BLaER1 treated with 17β-estradiol and CSF1 and Interleukin-3, amounts not matched to agents 10 nM and 100 nM (cell line): Measurements from ENCODE around the gene VBP1.

Source experiments
- H3K27ac ChIP-seq, 11 experiments: shearing (Covaris generic); formaldehyde crosslinking; 2 replicates each; pipeline ENCODE4 v1.8.1; 2022
- H3K27me3 ChIP-seq, 11 experiments: shearing (Covaris generic); formaldehyde crosslinking; 2 replicates each; pipeline ENCODE4 v1.8.1; 2022
- H3K36me3 ChIP-seq, 11 experiments: shearing (Covaris generic); formaldehyde crosslinking; 2 replicates each; pipeline ENCODE4 v1.8.1; 2022
- H3K4me1 ChIP-seq, 10 experiments: shearing (Covaris generic); formaldehyde crosslinking; 2 replicates each; pipeline ENCODE4 v1.8.1; 2022
- H3K4me2 ChIP-seq, 11 experiments: shearing (Covaris generic); formaldehyde crosslinking; 2 replicates each; pipeline ENCODE4 v1.8.1; 2022
- H3K4me3 ChIP-seq, 10 experiments: shearing (Covaris generic); formaldehyde crosslinking; 2 replicates each; pipeline ENCODE4 v1.8.1; 2022
- H3K9ac ChIP-seq, 11 experiments: shearing (Covaris generic); formaldehyde crosslinking; 2 replicates each; pipeline ENCODE4 v1.8.1; 2022
- H3K9me3 ChIP-seq, 11 experiments: shearing (Covaris generic); formaldehyde crosslinking; replicated peaks in 1 of 11; 2 replicates each; pipeline ENCODE4 v1.8.1; 2022
- H4K20me1 ChIP-seq, 11 experiments: shearing (Covaris generic); formaldehyde crosslinking; 2 replicates each; pipeline ENCODE4 v1.8.1; 2022
- Cebpa-rat ChIP-seq, 11 experiments: shearing (Covaris generic); IDR thresholded peaks; 2 replicates each; pipeline ENCODE4 v1.8.1; 2022

Gene VBP1, protein sequence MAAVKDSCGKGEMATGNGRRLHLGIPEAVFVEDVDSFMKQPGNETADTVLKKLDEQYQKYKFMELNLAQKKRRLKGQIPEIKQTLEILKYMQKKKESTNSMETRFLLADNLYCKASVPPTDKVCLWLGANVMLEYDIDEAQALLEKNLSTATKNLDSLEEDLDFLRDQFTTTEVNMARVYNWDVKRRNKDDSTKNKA

DNA sequence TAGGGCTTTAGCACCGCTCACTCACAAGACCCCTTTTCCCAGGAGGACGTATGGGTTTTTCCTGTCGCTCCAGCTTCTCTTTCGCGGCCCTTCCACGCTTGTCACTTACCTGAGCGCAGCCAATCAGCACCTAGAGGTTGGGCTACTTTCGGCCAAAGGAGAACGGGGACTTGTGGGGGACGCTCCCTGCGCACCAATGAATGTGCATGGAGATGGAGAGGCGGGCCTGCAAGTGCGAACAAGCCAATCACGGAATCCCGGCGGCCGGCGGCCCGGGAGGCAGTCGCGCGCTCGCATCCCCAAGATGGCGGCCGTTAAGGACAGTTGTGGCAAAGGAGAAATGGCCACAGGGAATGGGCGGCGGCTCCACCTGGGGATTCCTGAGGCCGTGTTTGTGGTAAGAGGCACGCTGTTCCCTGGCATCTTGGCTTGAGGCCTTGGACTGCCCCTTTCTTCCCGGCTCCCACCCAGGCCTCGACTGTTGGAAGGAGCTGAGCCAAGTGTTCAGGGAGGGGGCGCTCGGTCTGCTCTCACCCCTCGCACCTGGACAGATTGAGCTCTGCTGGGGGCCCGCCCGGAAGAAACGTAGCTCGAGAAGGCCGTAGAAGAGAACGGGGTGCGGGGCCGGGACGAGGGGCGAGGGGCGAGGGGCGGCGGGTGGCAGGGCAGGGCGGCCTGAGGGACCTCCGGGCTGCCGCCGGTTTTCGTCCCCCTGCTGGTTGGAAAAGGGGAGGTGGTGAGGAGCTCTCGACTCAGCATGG, at the start of gene VBP1:
Gene VBP1, plus strand, starts transcription at position 282 of the 761 bp plus-strand sequence. Its CDS starts 23 bp downstream, at position 305.
- Histone ChIP-seq H3K36me3 (peaks cover 11 to 19% (median 14%) of the 10 kb centered on the region in 11 experiments), H3K4me1 (peaks cover 4 to 22% (median 18%) of the 10 kb centered on the region in 10 experiments; a peak in 14 of 20 replicates), H3K9ac (peak within 1 kb of the TSS; percentile 88 to 92 (median 90)), H3K27ac (peak within 1 kb of the TSS; percentile 80 to 95 (median 89)), H4K20me1 (peaks cover 0 to 21% (median 9%) of the 10 kb centered on the region in 11 experiments; a peak in 11 of 22 replicates), H3K27me3 (peaks cover 10 to 84% (median 63%) of the 10 kb centered on the region in 11 experiments; a peak in 21 of 22 replicates), H3K9me3 (peaks cover 0 to 13% (median 10%) of the 10 kb centered on the region in 11 experiments; a peak in 14 of 22 replicates), H3K4me2 (peak within 1 kb of the TSS; percentile 55 to 86 (median 69)), H3K4me3 (peak within 1 kb of the TSS; percentile 58 to 81 (median 71))
- no peak for TF ChIP-seq Cebpa-rat (IDR thresholded peaks at IDR 0.05)

DNA sequence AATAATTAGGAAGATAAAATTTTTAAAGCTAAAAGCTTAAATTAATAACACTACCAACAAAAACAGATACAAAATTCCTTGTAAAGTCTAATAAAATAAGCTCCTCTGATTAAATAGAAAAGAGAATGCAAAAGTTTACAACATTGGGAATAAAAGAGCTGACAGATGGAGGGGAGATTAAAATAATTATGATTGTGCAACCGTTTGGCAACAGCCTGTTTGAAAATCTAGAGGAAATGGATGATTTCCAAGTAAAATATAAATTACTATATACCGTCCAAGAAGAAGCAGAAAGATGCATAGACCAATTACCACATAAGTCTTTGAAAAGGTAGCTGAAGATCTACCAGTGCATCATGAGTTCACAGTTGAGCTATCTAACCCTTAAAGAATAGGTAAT, 46.4 kb upstream of the VBP1 start:
- no peak overlapping the region for H3K4me3 ChIP-seq
- H3K9ac ChIP-seq, result no peak overlapping the region
- no peaks in the 10 kb centered on the region for H4K20me1 ChIP-seq
- peaks cover 0 to 69% (median 37%) of the 10 kb centered on the region in 11 experiments; a peak in 19 of 22 replicates for H3K27me3 ChIP-seq
- H3K4me1 ChIP-seq, result no peaks in the 10 kb centered on the region
- H3K9me3 ChIP-seq, result no peaks in the 10 kb centered on the region
- no peaks in the 10 kb centered on the region for H3K36me3 ChIP-seq
- H3K27ac ChIP-seq, result no peak overlapping the region
- no peak overlapping the region for H3K4me2 ChIP-seq
- no peak for TF ChIP-seq Cebpa-rat (IDR thresholded peaks at IDR 0.05)

DNA sequence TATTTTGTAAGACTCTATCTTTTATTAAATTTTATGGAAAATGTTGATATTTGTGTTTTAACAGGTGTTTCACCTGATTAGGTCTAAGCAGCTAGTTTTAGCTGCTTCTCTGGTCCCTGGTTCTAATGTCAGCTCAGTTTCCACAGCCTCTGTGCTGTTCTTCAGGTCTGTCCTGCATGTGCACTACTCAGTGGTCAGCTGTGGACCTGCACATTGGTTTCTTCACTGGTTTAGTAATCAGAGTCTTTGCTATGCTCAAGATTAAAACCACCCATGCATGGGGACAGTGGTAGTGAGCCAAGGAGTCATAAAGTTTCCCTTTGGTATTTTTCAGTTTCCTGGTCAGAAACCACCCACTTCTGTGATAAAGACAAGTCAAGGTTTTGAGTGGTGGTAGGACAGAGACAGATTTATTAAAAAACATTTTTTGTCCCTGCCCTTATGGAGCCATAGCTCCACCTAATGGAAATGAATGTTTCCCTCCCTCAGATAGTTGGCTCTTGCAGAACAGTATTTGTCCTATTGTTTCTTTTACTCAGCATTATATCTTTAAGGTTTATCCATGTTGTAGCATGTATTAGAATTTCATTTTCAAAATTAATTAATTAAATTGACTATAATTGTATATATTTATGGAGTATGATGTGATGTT, 36.8 kb upstream of the VBP1 start:
- peaks cover 0 to 6% (median 0%) of the 10 kb centered on the region in 11 experiments; a peak in 2 of 22 replicates for H3K9me3 ChIP-seq
- no peak overlapping the region for H3K27ac ChIP-seq
- no peaks in the 10 kb centered on the region for H3K4me1 ChIP-seq
- peaks cover 4 to 65% (median 49%) of the 10 kb centered on the region in 11 experiments; a peak in 19 of 22 replicates for H3K27me3 ChIP-seq
- H3K36me3 ChIP-seq, result no peaks in the 10 kb centered on the region
- no peaks in the 10 kb centered on the region for H4K20me1 ChIP-seq
- no peak overlapping the region for H3K4me2 ChIP-seq
- TF ChIP-seq Cebpa-rat (IDR thresholded peaks at IDR 0.05), result no peak
- no peak overlapping the region for H3K4me3 ChIP-seq
- H3K9ac ChIP-seq, result no peak overlapping the region

DNA sequence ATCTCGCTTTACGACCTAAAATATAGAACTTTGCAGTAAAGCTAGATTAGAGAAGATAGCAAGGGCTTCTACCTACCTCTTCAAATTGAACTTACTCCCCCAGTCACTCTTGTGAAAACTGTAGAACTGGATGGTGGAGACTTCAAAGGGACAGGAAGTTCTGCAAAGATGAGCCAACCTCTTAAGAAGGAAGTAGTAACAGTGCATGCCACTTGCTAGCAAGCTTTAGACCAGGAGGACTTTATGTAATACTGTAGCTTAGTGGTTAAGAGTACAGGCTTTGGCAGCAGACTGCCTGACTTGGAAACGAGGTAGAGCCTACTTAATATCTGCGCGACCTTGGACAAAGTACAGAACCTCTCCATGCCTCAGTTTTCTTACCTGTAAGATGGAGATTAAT, 27.5 kb upstream of the VBP1 start:
- H3K27ac ChIP-seq, result no peak overlapping the region
- peaks cover 44 to 67% (median 53%) of the 10 kb centered on the region in 11 experiments for H3K9me3 ChIP-seq
- no peak overlapping the region for H3K4me2 ChIP-seq
- H3K4me3 ChIP-seq, result no peak overlapping the region
- no peaks in the 10 kb centered on the region for H3K36me3 ChIP-seq
- H3K4me1 ChIP-seq, result peaks cover 0 to 6% (median 0%) of the 10 kb centered on the region in 10 experiments; a peak in 2 of 20 replicates
- H3K9ac ChIP-seq, result no peak overlapping the region
- no peaks in the 10 kb centered on the region for H4K20me1 ChIP-seq
- H3K27me3 ChIP-seq, result peaks cover 16 to 72% (median 44%) of the 10 kb centered on the region in 11 experiments; a peak in 20 of 22 replicates
- TF ChIP-seq Cebpa-rat (IDR thresholded peaks at IDR 0.05), result no peak

DNA sequence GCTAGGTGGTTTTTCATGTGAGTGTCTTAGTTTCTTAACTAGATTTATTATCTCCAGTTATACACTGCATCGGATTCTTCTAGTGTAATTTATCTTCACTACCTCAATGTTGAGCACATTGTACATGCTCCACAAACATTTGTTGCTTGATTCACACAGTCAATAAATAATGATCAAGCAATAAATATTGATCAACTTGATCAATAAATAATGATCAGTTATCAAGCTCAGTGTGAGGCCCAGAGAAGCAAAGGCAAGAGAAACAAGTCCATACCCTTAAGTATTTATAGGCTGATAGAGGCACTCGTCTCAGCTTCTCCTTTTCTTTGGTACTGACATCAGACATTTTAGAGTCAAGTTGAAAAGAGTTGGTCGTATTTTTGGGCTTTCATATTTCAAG, 5.1 kb upstream of the VBP1 start:
- H3K4me2 ChIP-seq, result no peak overlapping the region
- no peaks in the 10 kb centered on the region; a peak in 3 of 22 replicates for H3K9me3 ChIP-seq
- no peaks in the 10 kb centered on the region for H4K20me1 ChIP-seq
- H3K4me1 ChIP-seq, result peaks cover 0 to 11% (median 2%) of the 10 kb centered on the region in 10 experiments; a peak in 5 of 20 replicates
- no peak overlapping the region for H3K27ac ChIP-seq
- H3K9ac ChIP-seq, result no peak overlapping the region
- no peak for TF ChIP-seq Cebpa-rat (IDR thresholded peaks at IDR 0.05)
- H3K27me3 ChIP-seq, result peaks cover 5 to 96% (median 74%) of the 10 kb centered on the region in 11 experiments; a peak in 20 of 22 replicates
- no peaks in the 10 kb centered on the region for H3K36me3 ChIP-seq
- no peak overlapping the region for H3K4me3 ChIP-seq

DNA sequence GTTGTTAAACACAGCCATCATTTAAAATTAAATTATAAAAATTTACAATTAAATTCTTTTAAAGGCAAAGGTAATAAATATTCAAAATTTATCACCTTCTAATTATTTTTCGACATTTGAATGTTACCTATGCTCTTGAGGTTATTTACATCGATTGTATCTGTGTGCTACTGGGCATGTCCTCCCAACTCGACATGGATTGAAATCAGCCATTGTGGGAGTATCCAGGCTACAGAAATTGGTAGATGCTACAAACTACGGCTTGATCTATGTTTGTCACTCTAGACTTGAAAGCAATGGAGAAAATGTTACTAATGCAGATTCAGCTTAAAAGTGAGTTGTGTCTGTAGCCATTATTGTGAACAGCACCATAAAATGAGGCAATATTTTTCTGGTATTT, 2.5 kb upstream of the VBP1 start:
- TF ChIP-seq Cebpa-rat (IDR thresholded peaks at IDR 0.05), result no peak
- Histone ChIP-seq H3K9me3 (no peaks in the 10 kb centered on the region; a peak in 3 of 22 replicates), H4K20me1 (peaks cover 0 to 19% (median 9%) of the 10 kb centered on the region in 11 experiments; a peak in 11 of 22 replicates), H3K4me1 (peaks cover 2 to 22% (median 17%) of the 10 kb centered on the region in 10 experiments; a peak in 14 of 20 replicates), H3K27me3 (peaks cover 10 to 96% (median 78%) of the 10 kb centered on the region in 11 experiments; a peak in 20 of 22 replicates), H3K36me3 (no peaks in the 10 kb centered on the region), H3K4me3 (no peak overlapping the region), H3K4me2 (no peak overlapping the region), H3K27ac (no peak overlapping the region), H3K9ac (no peak overlapping the region)

DNA sequence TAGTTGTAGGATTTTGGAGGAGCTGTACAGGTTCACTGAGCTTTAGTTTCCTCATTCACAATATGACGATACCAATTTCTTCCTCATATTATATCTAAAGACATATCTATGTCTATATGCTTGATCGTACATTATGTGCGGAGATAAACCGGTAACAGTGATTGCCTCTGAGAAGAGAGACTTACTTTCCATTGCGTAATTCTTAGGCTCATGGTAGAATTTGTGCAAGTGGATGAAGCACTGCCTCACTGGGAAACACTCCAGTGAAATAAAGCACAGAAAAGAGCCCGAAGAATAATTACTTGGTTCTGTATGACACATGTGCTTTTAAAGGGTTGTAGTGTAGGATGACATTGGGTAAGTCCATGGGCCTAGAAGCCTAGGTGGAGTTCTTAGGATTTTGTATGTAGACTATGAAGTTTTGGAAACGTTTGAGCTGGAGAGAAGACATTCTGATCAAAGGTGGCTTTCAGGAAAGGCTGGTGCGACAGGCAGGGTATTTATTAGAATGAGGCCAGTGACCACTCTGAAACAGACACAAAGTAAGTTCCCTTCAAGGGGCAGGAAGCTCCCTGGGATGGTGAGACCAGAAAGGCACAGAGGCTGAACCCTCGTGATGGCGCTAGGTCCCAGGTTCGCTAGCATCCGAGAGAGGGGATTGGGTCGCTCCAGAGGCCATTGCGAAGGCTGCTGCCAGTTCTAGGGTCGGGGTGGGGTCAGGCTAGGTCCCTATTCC, 649 bp upstream of the VBP1 start:
- Histone ChIP-seq H3K9ac (peak overlapping the region; percentile 88 to 92 (median 90); a peak in 21 of 22 replicates), H3K9me3 (peaks cover 0 to 5% (median 2%) of the 10 kb centered on the region in 11 experiments; a peak in 12 of 22 replicates), H3K4me2 (peak overlapping the region; percentile 39 to 65 (median 53)), H3K4me1 (peaks cover 4 to 22% (median 18%) of the 10 kb centered on the region in 10 experiments; a peak in 14 of 20 replicates), H3K27me3 (peaks cover 10 to 82% (median 64%) of the 10 kb centered on the region in 11 experiments; a peak in 21 of 22 replicates), H4K20me1 (peaks cover 0 to 21% (median 9%) of the 10 kb centered on the region in 11 experiments; a peak in 11 of 22 replicates), H3K4me3 (peak overlapping the region; percentile 58 to 81 (median 71)), H3K27ac (peak overlapping the region; percentile 80 to 95 (median 89); a peak in 21 of 22 replicates), H3K36me3 (peaks cover 3 to 11% (median 7%) of the 10 kb centered on the region in 11 experiments; a peak in 21 of 22 replicates)
- peak in 5 of 11 experiments; percentile 15 to 70 (median 40); a peak in 2 of 22 replicates for TF ChIP-seq Cebpa-rat (IDR thresholded peaks at IDR 0.05)
